Ascending aorta (tissue), 2 donors: ENCODE data around the gene TRIM2. TPM values are rescaled to one million over a fixed set of nuclear protein-coding genes. Genes with fewer than 3 reads are reported as not detected.

Experiments used
- DNase-seq, 2 donors: peaks; one replicate each; pipeline ENCODE4 v3.0.0-alpha.2; 2019; ENCODE audit warnings: low spot score in 2 of 2
- H3K27ac ChIP-seq, 2 donors: fragments of 200-600 bp; sonication (generic); one replicate each; pipeline ENCODE4 v1.5.1; 2016 to 2017; ENCODE audit warnings: mild to moderate bottlenecking in 1 of 2
- H3K27me3 ChIP-seq: fragments of 200-600 bp; sonication (generic); one replicate; pipeline ENCODE4 v1.5.1; 2017
- H3K36me3 ChIP-seq, 2 donors: fragments of 200-600 bp; sonication (generic); one replicate each; pipeline ENCODE4 v1.5.1; 2016
- H3K4me1 ChIP-seq, 2 donors: fragments of 200-600 bp; sonication (generic); one replicate each; pipeline ENCODE4 v1.5.1; 2016 to 2017; ENCODE audit warnings: mild to moderate bottlenecking in 1 of 2
- H3K4me3 ChIP-seq, 2 donors: fragments of 200-600 bp; sonication (generic); one replicate each; pipeline ENCODE4 v1.5.1; 2016 to 2017; ENCODE audit warnings: mild to moderate bottlenecking in 1 of 2
- H3K9me3 ChIP-seq, 2 donors: fragments of 200-600 bp; sonication (generic); one replicate each; pipeline ENCODE4 v1.5.1; 2016
- CTCF ChIP-seq, 3 experiments: fragments of 200-600 bp in 2 of 3; fragments of 450-650 bp in 1 of 3; sonication (generic) in 2 of 3; IDR thresholded peaks; one replicate each; pipeline ENCODE4 v1.5.1; 2016 to 2019; ENCODE audit warnings: antibody characterized with exemption in 3 of 3, mild to moderate bottlenecking in 1 of 3, moderate library complexity in 1 of 3
- intact Hi-C: fragments of 100-400 bp; cut with DNase I; formaldehyde crosslinking; loops from one replicate; pipeline ENCODE4 v1.15.1; 2023
- total RNA-seq: library from RNA; depleted of rRNA; stranded (reverse); fragments of >200 nt; gene quantifications from one replicate; pipeline ENCODE4 v1.1.0, GENCODE V29; 2016

Gene TRIM2
- total RNA-seq, 1 donor from 2014 or later, result 33.3 TPM

- DNase-seq, result no peak
- H3K4me3 ChIP-seq, result no peak overlapping the region
- H3K36me3 ChIP-seq, result no peaks in the 10 kb centered on the region
- intact Hi-C loops, result no loop called here
- H3K4me1 ChIP-seq, result no peaks in the 10 kb centered on the region
- no peak overlapping the region for H3K27ac ChIP-seq
- no peaks in the 10 kb centered on the region for H3K9me3 ChIP-seq
- TF ChIP-seq CTCF (IDR thresholded peaks at IDR 0.05), result no peak
- H3K27me3 ChIP-seq, result no peaks in the 10 kb centered on the region
These were observed 22.9 kb upstream of the TRIM2 start for GRCh38 chr4:153181293-153181692.

- no peaks in the 10 kb centered on the region for H3K9me3 ChIP-seq
- peak in 1 of 2 donors; percentile 42 for DNase-seq
- H3K27me3 ChIP-seq, result no peaks in the 10 kb centered on the region
- no peaks in the 10 kb centered on the region for H3K4me1 ChIP-seq
- TF ChIP-seq CTCF (IDR thresholded peaks at IDR 0.05), result no peak
- no peak overlapping the region for H3K27ac ChIP-seq
- no peaks in the 10 kb centered on the region for H3K36me3 ChIP-seq
- intact Hi-C loops, result no loop called here
- no peak overlapping the region for H3K4me3 ChIP-seq
These were observed 22.5 kb upstream of the TRIM2 start for GRCh38 chr4:153181700-153182099.

DNA sequence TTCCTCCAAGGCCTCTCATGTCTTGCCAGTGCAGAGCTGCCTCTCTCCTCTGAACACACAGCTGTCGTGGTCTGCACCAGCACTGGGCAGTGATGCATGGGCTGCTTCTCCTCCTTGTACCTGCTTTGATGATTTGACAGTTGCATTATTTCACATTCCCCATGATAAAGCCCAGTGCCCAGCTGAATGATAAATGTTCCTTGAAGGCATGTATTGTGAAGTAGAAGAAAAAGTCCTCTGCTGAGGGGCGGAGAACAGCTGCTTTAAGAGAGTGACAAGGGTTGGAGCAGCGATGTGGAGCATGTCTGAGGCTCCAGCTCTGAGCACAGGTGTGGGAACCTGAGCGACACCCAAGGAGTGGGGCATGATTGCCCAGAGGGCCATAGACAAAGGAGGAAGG, 21.1 kb upstream of the TRIM2 start:
- no peak for TF ChIP-seq CTCF (IDR thresholded peaks at IDR 0.05)
- H3K36me3 ChIP-seq, result no peaks in the 10 kb centered on the region
- H3K4me3 ChIP-seq, result no peak overlapping the region
- H3K27me3 ChIP-seq, result no peaks in the 10 kb centered on the region
- no peaks in the 10 kb centered on the region for H3K9me3 ChIP-seq
- peak in 1 of 2 donors; percentile 52 for DNase-seq
- no peaks in the 10 kb centered on the region for H3K4me1 ChIP-seq
- intact Hi-C loops, result no loop called here
- H3K27ac ChIP-seq, result no peak overlapping the region

DNA sequence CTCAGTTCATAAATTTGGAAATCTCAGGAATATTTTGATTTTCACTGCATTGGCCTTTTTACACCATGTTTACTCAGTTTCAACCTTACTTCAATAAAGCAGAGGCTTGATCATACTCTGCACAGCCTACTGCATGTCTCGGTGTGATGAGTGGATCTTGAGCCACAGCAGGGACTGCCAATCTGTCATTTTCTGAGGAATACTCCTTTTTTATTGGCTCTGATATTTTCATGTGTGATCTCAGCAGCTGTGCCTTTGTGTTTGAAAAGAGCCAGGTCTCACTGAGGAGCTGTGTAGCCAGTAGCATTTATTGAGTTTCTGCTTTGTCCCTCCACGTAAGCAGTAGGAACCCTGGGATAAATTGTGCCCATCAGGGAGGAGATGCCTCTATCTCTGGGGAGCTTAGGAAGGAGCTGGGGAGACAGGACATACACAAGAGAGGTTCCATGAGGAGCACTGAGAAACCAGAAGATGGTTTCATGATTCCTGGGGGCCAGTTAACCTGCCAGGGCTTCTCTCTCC, 18.9 kb upstream of the TRIM2 start:
- no peak for TF ChIP-seq CTCF (IDR thresholded peaks at IDR 0.05)
- DNase-seq, result peak in 1 of 2 donors; percentile 9

GRCh38 chr4:153186046-153186728, 18.1 kb upstream of the TRIM2 start:
- Histone ChIP-seq H3K36me3 (no peaks in the 10 kb centered on the region), H3K9me3 (no peaks in the 10 kb centered on the region), H3K4me1 (no peaks in the 10 kb centered on the region), H3K27ac (no peak overlapping the region), H3K4me3 (no peak overlapping the region), H3K27me3 (no peaks in the 10 kb centered on the region)
- no peak for TF ChIP-seq CTCF (IDR thresholded peaks at IDR 0.05)
- DNase-seq, result peak in 1 of 2 donors; percentile 39
- intact Hi-C loops, result no loop called here

More for the DNA sequence above, 18.9 kb upstream of the TRIM2 start:
- intact Hi-C loops, result no loop called here
- Histone ChIP-seq H3K4me1 (no peaks in the 10 kb centered on the region), H3K27ac (no peak overlapping the region), H3K9me3 (no peaks in the 10 kb centered on the region), H3K36me3 (no peaks in the 10 kb centered on the region), H3K27me3 (no peaks in the 10 kb centered on the region), H3K4me3 (no peak overlapping the region)
